Hepatocyte (in vitro differentiated cells): ENCODE measurements around the gene SERPINA5. TPM values are rescaled to one million over a fixed set of nuclear protein-coding genes. Genes with fewer than 3 reads are reported as not detected.

ENCODE experiments used
- DNase-seq: peaks from one replicate; pipeline ENCODE4 v3.0.0-alpha.2; 2016; ENCODE audit warnings: low spot score
- H2AFZ ChIP-seq: fragments of 200-600 bp; sonication (generic); 2 replicates; pipeline ENCODE4 v1.6.0; 2016; ENCODE audit warnings: antibody characterized with exemption, mild to moderate bottlenecking
- H3K27ac ChIP-seq: fragments of 200-600 bp; sonication (generic); 2 replicates; pipeline ENCODE4 v1.5.1; 2016; ENCODE audit warnings: mild to moderate bottlenecking
- H3K27me3 ChIP-seq: fragments of 200-600 bp; sonication (generic); 2 replicates; pipeline ENCODE4 v1.6.1; 2016
- H3K36me3 ChIP-seq: fragments of 200-600 bp; sonication (generic); replicated peaks from 2 replicates; pipeline ENCODE4 v1.5.1; 2016; ENCODE audit warnings: low read depth; ENCODE audit not compliant: insufficient read depth
- H3K4me1 ChIP-seq: fragments of 200-600 bp; sonication (generic); 2 replicates; pipeline ENCODE4 v1.5.1; 2016; ENCODE audit warnings: mild to moderate bottlenecking, moderate library complexity; ENCODE audit not compliant: insufficient read depth
- H3K4me2 ChIP-seq: fragments of 200-600 bp; sonication (generic); 2 replicates; pipeline ENCODE4 v1.6.0; 2016
- H3K4me3 ChIP-seq: fragments of 200-600 bp; sonication (generic); 2 replicates; pipeline ENCODE4 v1.5.1; 2016; ENCODE audit warnings: mild to moderate bottlenecking
- H3K79me2 ChIP-seq: fragments of 200-600 bp; sonication (generic); 2 replicates; pipeline ENCODE4 v1.6.0; 2017; ENCODE audit warnings: mild to moderate bottlenecking
- H3K9me2 ChIP-seq: fragments of 200-600 bp; sonication (generic); replicated peaks from 2 replicates; pipeline ENCODE4 v1.6.0; 2017; ENCODE audit warnings: mild to moderate bottlenecking; ENCODE audit not compliant: insufficient read depth
- H3K9me3 ChIP-seq: fragments of 200-600 bp; sonication (generic); 2 replicates; pipeline ENCODE4 v1.5.1; 2016; ENCODE audit warnings: low read depth, mild to moderate bottlenecking
- H4K20me1 ChIP-seq: fragments of 200-600 bp; sonication (generic); 2 replicates; pipeline ENCODE4 v1.6.0; 2016; ENCODE audit warnings: mild to moderate bottlenecking; ENCODE audit not compliant: insufficient read depth, poor library complexity, severe bottlenecking
- EZH2 ChIP-seq: fragments of 200-600 bp; sonication (generic); IDR thresholded peaks from 2 replicates; pipeline ENCODE4 v1.6.1; 2016; ENCODE audit warnings: antibody characterized with exemption, mild to moderate bottlenecking, borderline replicate concordance
- EZH2phosphoT487 ChIP-seq: fragments of 200-600 bp; sonication (generic); IDR thresholded peaks from one replicate; pipeline ENCODE4 v1.6.1; 2018; ENCODE audit warnings: antibody characterized with exemption, mild to moderate bottlenecking, low read depth, moderate library complexity; ENCODE audit not compliant: unreplicated experiment, severe bottlenecking
- WGBS: methylation state at CpG from one replicate; pipeline ENCODE4 v1.1.6; 2016; ENCODE audit warnings: low lambda C conversion rate; ENCODE audit errors: missing lambda C conversion rate; 5-methylcytosine and 5-hydroxymethylcytosine counted together
- polyA plus RNA-seq: library from polyadenylated mRNA; unstranded; fragments of >200 nt; fragmentation: Nextera tagmentation; extraction: Ambion mirVana; gene quantifications from 2 replicates; pipeline ENCODE4 v1.2.1, GENCODE V29; 2016
- total RNA-seq: library from RNA; depleted of rRNA; stranded (reverse); fragments of >200 nt; gene quantifications from 2 replicates; pipeline ENCODE4 v1.2.3, GENCODE V29; 2014
- TF ChIP-seq, protein P1 (sequence below): fragments of 200-600 bp; sonication (generic); IDR thresholded peaks from 2 replicates; pipeline ENCODE4 v1.5.1; 2016; ENCODE audit warnings: antibody characterized with exemption, mild to moderate bottlenecking; ENCODE audit not compliant: poor library complexity

SERPINA5 gene
- total and polyA plus RNA-seq, 2 experiments from 2014 or later: 88.8 to 98.7 TPM

DNA sequence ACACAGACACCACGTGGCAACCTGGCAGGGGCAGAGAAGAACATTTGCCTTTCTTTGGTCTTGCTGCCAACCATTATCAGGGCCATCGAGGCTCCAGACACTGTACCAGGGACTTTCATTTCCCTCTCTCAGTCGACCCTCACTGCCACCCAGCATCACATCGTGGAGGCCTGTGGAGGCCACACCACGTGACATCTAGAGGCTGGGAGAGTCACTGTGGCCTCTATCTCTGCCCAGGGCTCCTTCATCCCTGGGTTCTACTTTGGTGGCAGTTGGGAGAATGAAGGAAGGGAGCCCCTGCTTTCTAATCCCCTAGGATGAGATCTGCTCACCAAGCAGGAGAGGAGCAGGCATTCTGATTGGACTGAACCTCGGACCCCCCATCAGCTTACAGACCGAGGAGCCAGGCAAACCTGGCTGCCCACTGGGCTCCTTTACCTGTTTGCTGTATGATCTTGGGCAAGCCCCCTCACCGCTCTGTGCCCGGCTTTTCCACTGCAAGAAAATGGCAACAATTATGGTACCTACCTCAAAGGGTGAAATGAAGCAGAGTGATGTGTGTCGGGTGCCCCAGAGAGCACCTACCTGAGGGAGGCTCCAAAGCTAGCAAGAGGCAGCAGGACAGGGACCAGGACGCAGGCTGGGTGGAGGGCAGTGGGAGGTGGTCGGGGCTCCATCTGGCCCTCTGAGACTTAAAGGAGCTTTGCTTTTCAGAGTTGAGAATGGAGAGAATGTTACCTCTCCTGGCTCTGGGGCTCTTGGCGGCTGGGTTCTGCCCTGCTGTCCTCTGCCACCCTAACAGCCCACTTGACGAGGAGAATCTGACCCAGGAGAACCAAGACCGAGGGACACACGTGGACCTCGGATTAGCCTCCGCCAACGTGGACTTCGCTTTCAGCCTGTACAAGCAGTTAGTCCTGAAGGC, 32.8 kb downstream of the SERPINA5 start:
- no peak overlapping the region for H3K4me3 ChIP-seq

GRCh38 chr14:94614802-94615201, 33.6 kb downstream of the SERPINA5 start:
- Histone ChIP-seq H3K79me2 (no peaks in the 10 kb centered on the region), H3K4me2 (no peak overlapping the region), H3K4me3 (no peak overlapping the region), H3K36me3 (no peaks in the 10 kb centered on the region), H3K27ac (no peak overlapping the region), H3K4me1 (peaks cover 15% of the 10 kb centered on the region), H4K20me1 (no peaks in the 10 kb centered on the region), H2AFZ (no peak overlapping the region), H3K9me2 (no peaks in the 10 kb centered on the region), H3K9me3 (no peaks in the 10 kb centered on the region), H3K27me3 (no peaks in the 10 kb centered on the region)
- TF ChIP-seq EZH2phosphoT487: no peak
- TF ChIP-seq EZH2: no peak
- TF ChIP-seq, protein P1, sequence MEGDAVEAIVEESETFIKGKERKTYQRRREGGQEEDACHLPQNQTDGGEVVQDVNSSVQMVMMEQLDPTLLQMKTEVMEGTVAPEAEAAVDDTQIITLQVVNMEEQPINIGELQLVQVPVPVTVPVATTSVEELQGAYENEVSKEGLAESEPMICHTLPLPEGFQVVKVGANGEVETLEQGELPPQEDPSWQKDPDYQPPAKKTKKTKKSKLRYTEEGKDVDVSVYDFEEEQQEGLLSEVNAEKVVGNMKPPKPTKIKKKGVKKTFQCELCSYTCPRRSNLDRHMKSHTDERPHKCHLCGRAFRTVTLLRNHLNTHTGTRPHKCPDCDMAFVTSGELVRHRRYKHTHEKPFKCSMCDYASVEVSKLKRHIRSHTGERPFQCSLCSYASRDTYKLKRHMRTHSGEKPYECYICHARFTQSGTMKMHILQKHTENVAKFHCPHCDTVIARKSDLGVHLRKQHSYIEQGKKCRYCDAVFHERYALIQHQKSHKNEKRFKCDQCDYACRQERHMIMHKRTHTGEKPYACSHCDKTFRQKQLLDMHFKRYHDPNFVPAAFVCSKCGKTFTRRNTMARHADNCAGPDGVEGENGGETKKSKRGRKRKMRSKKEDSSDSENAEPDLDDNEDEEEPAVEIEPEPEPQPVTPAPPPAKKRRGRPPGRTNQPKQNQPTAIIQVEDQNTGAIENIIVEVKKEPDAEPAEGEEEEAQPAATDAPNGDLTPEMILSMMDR: no peak
- DNase-seq: no peak
- WGBS: 96% methylated on average over 7 of the region's 7 CpGs

More for the DNA sequence above, 32.8 kb downstream of the SERPINA5 start:
- Histone ChIP-seq H3K4me1 (peaks cover 15% of the 10 kb centered on the region), H3K36me3 (no peaks in the 10 kb centered on the region), H3K27ac (no peak overlapping the region), H3K9me3 (no peaks in the 10 kb centered on the region), H3K9me2 (no peaks in the 10 kb centered on the region), H2AFZ (no peak overlapping the region), H3K4me2 (peak overlapping the region; percentile 25), H4K20me1 (no peaks in the 10 kb centered on the region), H3K27me3 (no peaks in the 10 kb centered on the region), H3K79me2 (no peaks in the 10 kb centered on the region)
- DNase-seq: no peak
- 89% methylated on average over 20 of the region's 20 CpGs for WGBS
- TF ChIP-seq, protein P1: no peak
- TF ChIP-seq EZH2phosphoT487 (no peak), EZH2 (no peak)

- H3K4me1 ChIP-seq: peaks cover 15% of the 10 kb centered on the region
- TF ChIP-seq, protein P1: no peak
- TF ChIP-seq EZH2: no peak
- no peak for TF ChIP-seq EZH2phosphoT487
- no peak overlapping the region for H3K4me3 ChIP-seq
- H3K36me3 ChIP-seq: no peaks in the 10 kb centered on the region
- DNase-seq: no peak
- no peak overlapping the region for H3K27ac ChIP-seq
- H3K9me3 ChIP-seq: no peaks in the 10 kb centered on the region
- H3K79me2 ChIP-seq: no peaks in the 10 kb centered on the region
- no peak overlapping the region for H2AFZ ChIP-seq
- no peaks in the 10 kb centered on the region for H4K20me1 ChIP-seq
- 100% methylated on average over 3 of the region's 3 CpGs for WGBS
- H3K9me2 ChIP-seq: no peaks in the 10 kb centered on the region
- no peak overlapping the region for H3K4me2 ChIP-seq
- H3K27me3 ChIP-seq: no peaks in the 10 kb centered on the region
Observed at GRCh38 chr14:94615254-94615653, 34.0 kb downstream of the SERPINA5 start.
